Naive thymus-derived CD4-positive, alpha-beta T cell (primary cell): ENCODE data around the gene RHEB. TPM values are rescaled to one million over a fixed set of nuclear protein-coding genes. Genes with fewer than 3 reads are reported as not detected.

Source experiments
- ATAC-seq: fragments of 150-1000 bp; cut with Tn5 transposase; 2 replicates; pipeline ENCODE4 v1.10.0; 2021; ENCODE audit warnings: mild to moderate bottlenecking, moderate library complexity
- CTCF ChIA-PET: fragments of 350-600 bp; sonication (Branson Sonifier 250); formaldehyde crosslinking; loops from one replicate; lab custom pipeline; 2021; ENCODE audit warnings: antibody characterized with exemption; lab: Charles Lee
- POLR2A ChIA-PET: fragments of 350-600 bp; sonication (Branson Sonifier 250); formaldehyde crosslinking; loops from one replicate; lab custom pipeline; 2021; ENCODE audit warnings: antibody characterized with exemption, inconsistent platforms; lab: Charles Lee
- DNase-seq, 9 donors: peaks; one replicate each; pipeline versions ENCODE4 v3.0.0 to v3.0.0-alpha.2; 2020 to 2022; ENCODE audit warnings: mixed read lengths in 1 of 9
- H3K27ac ChIP-seq: one replicate; pipeline ENCODE4 v1.7.0; 2013; ENCODE audit warnings: mild to moderate bottlenecking, low read depth, low read length, moderate library complexity
- H3K27me3 ChIP-seq, 2 donors: one replicate each; pipeline ENCODE4 v1.7.0; 2013; ENCODE audit warnings: low read length in 2 of 2, mild to moderate bottlenecking in 2 of 2, moderate library complexity in 2 of 2; ENCODE audit not compliant: control insufficient read depth in 2 of 2, insufficient read depth in 2 of 2
- H3K36me3 ChIP-seq, 3 experiments: 1 replicate in 2 of 3; 2 replicates in 1 of 3; pipeline ENCODE4 v1.7.0; 2013; ENCODE audit warnings: low read length in 3 of 3, mild to moderate bottlenecking in 3 of 3, moderate library complexity in 1 of 3; ENCODE audit not compliant: insufficient read depth in 3 of 3, control insufficient read depth in 2 of 3
- H3K4me1 ChIP-seq, 2 donors: one replicate each; pipeline ENCODE4 v1.7.0; 2013; ENCODE audit warnings: low read length in 2 of 2, mild to moderate bottlenecking in 2 of 2, moderate library complexity in 1 of 2; ENCODE audit not compliant: control insufficient read depth in 2 of 2, insufficient read depth in 2 of 2
- H3K4me3 ChIP-seq: 2 replicates; pipeline ENCODE4 v1.7.0; 2013; ENCODE audit warnings: mild to moderate bottlenecking, low read length
- H3K9me3 ChIP-seq, 3 experiments: 1 replicate in 2 of 3; 2 replicates in 1 of 3; pipeline ENCODE4 v1.7.0; 2013; ENCODE audit warnings: low read length in 3 of 3; ENCODE audit not compliant: control insufficient read depth in 2 of 3
- H3K27ac Mint-ChIP-seq, 9 donors: one replicate each; pipeline ENCODE4 v1.8.0; 2020 to 2022; ENCODE audit warnings: mixed read lengths in 9 of 9, mild to moderate bottlenecking in 8 of 9, moderate library complexity in 5 of 9, inconsistent platforms in 2 of 9
- H3K27me3 Mint-ChIP-seq, 5 donors: one replicate each; pipeline ENCODE4 v1.8.0; 2021 to 2022; ENCODE audit warnings: mixed read lengths in 5 of 5, mild to moderate bottlenecking in 1 of 5
- H3K36me3 Mint-ChIP-seq, 5 donors: one replicate each; pipeline ENCODE4 v1.8.0; 2020 to 2022; ENCODE audit warnings: mixed read lengths in 5 of 5, mild to moderate bottlenecking in 3 of 5, inconsistent platforms in 1 of 5
- H3K4me1 Mint-ChIP-seq, 7 donors: one replicate each; pipeline ENCODE4 v1.8.0; 2020 to 2022; ENCODE audit warnings: mixed read lengths in 7 of 7, mild to moderate bottlenecking in 3 of 7, inconsistent platforms in 1 of 7
- H3K4me3 Mint-ChIP-seq, 10 donors: one replicate each; pipeline ENCODE4 v1.8.0; 2020 to 2022; ENCODE audit warnings: mild to moderate bottlenecking in 10 of 10, mixed read lengths in 10 of 10, moderate library complexity in 6 of 10, inconsistent platforms in 2 of 10
- H3K9me3 Mint-ChIP-seq, 11 donors: one replicate each; pipeline ENCODE4 v1.8.0; 2020 to 2022; ENCODE audit warnings: mixed read lengths in 11 of 11, mild to moderate bottlenecking in 4 of 11, inconsistent platforms in 1 of 11, moderate library complexity in 1 of 11
- intact Hi-C, 2 donors: fragments of 100-400 bp; cut with micrococcal nuclease; formaldehyde crosslinking; loops; one replicate each; pipeline ENCODE4 v1.15.1; 2023
- polyA plus RNA-seq, 2 donors: library from polyadenylated mRNA; unstranded; fragments of 300-500 nt; fragmentation: Illumina TruSeq; gene quantifications; one replicate each; pipeline ENCODE4 v1.2.3, GENCODE V29; 2021
- total RNA-seq, 6 experiments: library from RNA in 5 of 6; stranded (reverse) in 5 of 6; gene quantifications; 1 replicate in 5 of 6; 2 replicates in 1 of 6; pipeline ENCODE4 v1.2.3 and lab custom pipeline; 2021 to 2026

The RHEB gene
- total and polyA plus RNA-seq, 7 experiments from 2014 or later = 31.2 to 62.6 (median 50.8) TPM

DNA sequence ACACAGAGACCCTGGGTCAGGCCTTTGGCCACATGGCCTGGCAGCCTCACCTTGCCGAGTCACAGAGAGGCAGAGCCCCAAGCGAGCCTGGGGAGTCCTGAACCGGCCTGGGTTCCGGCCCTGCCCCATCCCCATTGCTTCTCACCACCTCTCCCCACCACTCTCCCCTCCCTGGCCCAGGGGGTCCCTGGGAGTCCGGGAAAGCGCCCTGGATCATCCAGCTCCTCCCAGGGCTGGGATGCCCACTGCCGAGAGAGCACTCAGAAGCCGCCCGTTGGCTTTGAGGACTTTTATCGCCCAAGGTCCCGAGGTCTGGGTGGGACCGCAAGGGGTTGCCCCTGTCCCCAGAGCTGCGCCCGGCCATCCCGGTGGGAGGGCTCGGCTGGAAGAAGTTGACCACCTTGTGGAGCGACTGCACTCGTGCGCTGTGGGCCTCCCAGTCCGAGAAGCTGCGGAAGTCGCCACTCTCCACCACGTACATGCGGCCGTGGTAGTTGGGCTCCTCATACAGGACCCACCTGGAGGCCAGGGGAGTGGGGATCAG, 87.9 kb downstream of the RHEB start:
- ATAC-seq (no peak), DNase-seq (no peak)
- peak overlapping the region in 4 of 9 donors; percentile 51 to 92 (median 63) for H3K27ac Mint-ChIP-seq
- H3K4me3 Mint-ChIP-seq = peak overlapping the region in 4 of 10 donors; percentile 21 to 75 (median 30)
- intact Hi-C loops = loop anchor here (2.0 to 5.0 kb wide), 4 partner anchors 23 to 80 kb away; no protein-coding TSS in a partner anchor
- ChIA-PET POLR2A (no interaction called here), CTCF (no interaction called here)
- Histone ChIP-seq H3K27me3 (no peaks in the 10 kb centered on the region), H3K36me3 (no peaks in the 10 kb centered on the region), H3K4me1 (peaks cover 59 to 73% of the 10 kb centered on the region in 2 donors), H3K9me3 (no peaks in the 10 kb centered on the region), H3K27ac (no peak overlapping the region), H3K4me3 (no peak overlapping the region)
- peaks cover 29 to 80% (median 60%) of the 10 kb centered on the region in 7 donors for H3K4me1 Mint-ChIP-seq
- no peaks in the 10 kb centered on the region for H3K36me3 Mint-ChIP-seq
- peaks cover 0 to under 1% (median 0%) of the 10 kb centered on the region in 5 donors for H3K27me3 Mint-ChIP-seq
- H3K9me3 Mint-ChIP-seq = no peaks in the 10 kb centered on the region

- intact Hi-C loops = loop anchor here (2.0 to 5.0 kb wide), 4 partner anchors 23 to 79 kb away; no protein-coding TSS in a partner anchor
- Histone ChIP-seq H3K4me3 (no peak overlapping the region), H3K27ac (no peak overlapping the region), H3K27me3 (no peaks in the 10 kb centered on the region), H3K4me1 (peaks cover 59 to 78% of the 10 kb centered on the region in 2 donors), H3K36me3 (no peaks in the 10 kb centered on the region), H3K9me3 (no peaks in the 10 kb centered on the region)
- ATAC-seq = no peak
- Mint-ChIP-seq H3K9me3 (no peaks in the 10 kb centered on the region), H3K36me3 (no peaks in the 10 kb centered on the region), H3K27ac (peak overlapping the region in 6 of 9 donors; percentile 51 to 92 (median 60)), H3K4me3 (peak overlapping the region in 5 of 10 donors; percentile 6 to 78 (median 29)), H3K4me1 (peaks cover 28 to 81% (median 65%) of the 10 kb centered on the region in 7 donors), H3K27me3 (peaks cover 0 to 6% (median 0%) of the 10 kb centered on the region in 5 donors)
- DNase-seq = no peak
- ChIA-PET CTCF (no interaction called here), POLR2A (no interaction called here)
Observed at GRCh38 chr7:151431281-151431767, 88.4 kb downstream of the RHEB start.

GRCh38 chr7:151430391-151431205, 89.1 kb downstream of the RHEB start:
- ATAC-seq (no peak), DNase-seq (peak in 1 of 9 donors; percentile 23)
- Histone ChIP-seq H3K36me3 (no peaks in the 10 kb centered on the region), H3K27ac (peak overlapping the region; percentile 57), H3K27me3 (no peaks in the 10 kb centered on the region), H3K9me3 (no peaks in the 10 kb centered on the region), H3K4me3 (no peak overlapping the region), H3K4me1 (peaks cover 59 to 79% of the 10 kb centered on the region in 2 donors)
- Mint-ChIP-seq H3K9me3 (no peaks in the 10 kb centered on the region), H3K36me3 (no peaks in the 10 kb centered on the region), H3K4me1 (peaks cover 28 to 81% (median 66%) of the 10 kb centered on the region in 7 donors), H3K4me3 (peak overlapping the region in 6 of 10 donors; percentile 35 to 78 (median 72)), H3K27ac (peak overlapping the region; percentile 23 to 95 (median 92)), H3K27me3 (peaks cover 0 to 8% (median 0%) of the 10 kb centered on the region in 5 donors)
- CTCF ChIA-PET = interaction anchor here (1.0 to 1.6 kb wide), 3 partner anchors 13 to 62 kb away, joined by 3 to 13 read pairs (median 5); no protein-coding TSS in a partner anchor
- POLR2A ChIA-PET = interaction anchor here (0.6 to 2.0 kb wide), 9 partner anchors 10 to 90 kb away, joined by 3 to 11 read pairs (median 4); partner anchors contain the start of genes CRYGN, NUB1 and WDR86
- intact Hi-C loops = loop anchor here (1.0 to 5.0 kb wide), 7 partner anchors 11 to 78 kb away; no protein-coding TSS in a partner anchor

- no peaks in the 10 kb centered on the region for H3K9me3 Mint-ChIP-seq
- H3K36me3 Mint-ChIP-seq = no peaks in the 10 kb centered on the region
- Histone ChIP-seq H3K4me1 (peaks cover 59 to 79% of the 10 kb centered on the region in 2 donors), H3K4me3 (peak overlapping the region; percentile 29), H3K36me3 (no peaks in the 10 kb centered on the region), H3K9me3 (no peaks in the 10 kb centered on the region), H3K27me3 (no peaks in the 10 kb centered on the region), H3K27ac (peak overlapping the region; percentile 57)
- DNase-seq (peak in 8 of 9 donors; percentile 35 to 91 (median 86)), ATAC-seq (peak; percentile 78)
- peaks cover 28 to 78% (median 65%) of the 10 kb centered on the region in 7 donors for H3K4me1 Mint-ChIP-seq
- peaks cover 0 to 8% (median 0%) of the 10 kb centered on the region in 5 donors for H3K27me3 Mint-ChIP-seq
- H3K4me3 Mint-ChIP-seq = peak overlapping the region; percentile 62 to 78 (median 74)
- ChIA-PET CTCF (interaction anchor here (0.6 to 1.6 kb wide), 4 partner anchors 14 to 79 kb away, joined by 3 to 13 read pairs (median 4); no protein-coding TSS in a partner anchor), POLR2A (interaction anchor here (0.6 to 2.0 kb wide), 9 partner anchors 9 to 89 kb away, joined by 3 to 11 read pairs (median 4); partner anchors contain the start of genes CRYGN, NUB1 and WDR86)
- H3K27ac Mint-ChIP-seq = peak overlapping the region; percentile 80 to 95 (median 94)
- intact Hi-C loops = loop anchor here (1.0 to 5.0 kb wide), 8 partner anchors 12 to 77 kb away; no protein-coding TSS in a partner anchor
Observed at GRCh38 chr7:151429560-151430331, 89.9 kb downstream of the RHEB start.

DNA sequence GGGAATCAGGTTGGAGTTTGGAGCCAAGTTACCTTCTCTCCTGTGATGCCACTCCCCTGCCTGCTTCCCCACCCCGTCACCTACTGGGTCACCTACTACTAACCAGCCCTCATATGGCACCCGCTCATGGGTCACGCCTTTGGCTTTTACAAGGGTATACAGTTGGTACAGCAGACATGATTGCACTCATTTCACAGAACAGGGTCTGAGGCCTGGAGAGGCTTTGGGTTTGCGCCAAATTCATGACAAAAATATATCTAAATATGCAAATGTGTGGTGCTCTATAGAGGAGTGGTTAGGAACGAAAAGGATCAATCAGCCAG, 90.5 kb downstream of the RHEB start:
- Histone ChIP-seq H3K4me1 (peaks cover 59 to 76% of the 10 kb centered on the region in 2 donors), H3K27ac (peak overlapping the region; percentile 57), H3K27me3 (no peaks in the 10 kb centered on the region), H3K9me3 (no peaks in the 10 kb centered on the region), H3K4me3 (peak overlapping the region; percentile 29), H3K36me3 (no peaks in the 10 kb centered on the region)
- no peak for DNase-seq
- Mint-ChIP-seq H3K9me3 (no peaks in the 10 kb centered on the region), H3K4me3 (peak overlapping the region in 9 of 10 donors; percentile 62 to 78 (median 73)), H3K27me3 (peaks cover 0 to 11% (median 0%) of the 10 kb centered on the region in 5 donors), H3K27ac (peak overlapping the region; percentile 80 to 95 (median 94)), H3K4me1 (peaks cover 28 to 75% (median 63%) of the 10 kb centered on the region in 7 donors), H3K36me3 (no peaks in the 10 kb centered on the region)
- intact Hi-C loops = loop anchor here in 1 of 2 donors (2.0 kb wide), 1 partner anchor 14 kb away; no protein-coding TSS in a partner anchor
- CTCF ChIA-PET = no interaction called here
- POLR2A ChIA-PET = interaction anchor here (1.1 to 2.0 kb wide), 3 partner anchors 14 to 19 kb away, joined by 3 to 11 read pairs (median 10); partner anchors contain the start of gene WDR86
- ATAC-seq = no peak
